Measurements from ENCODE around the gene SURF1. TPM values are rescaled to one million over a fixed set of nuclear protein-coding genes. Genes with fewer than 3 reads are reported as not detected.

Gene SURF1
- total and polyA plus RNA-seq, 11 donors: 36.8 to 104 (median 53.6) TPM

GRCh38 chr9:133304158-133304470 is 52.2 kb downstream of the SURF1 start:
- no peak for TF ChIP-seq CTCF (IDR thresholded peaks at IDR 0.05)
- TF ChIP-seq POLR2A (IDR thresholded peaks at IDR 0.05): no peak
- H3K4me1 ChIP-seq: no peaks in the 10 kb centered on the region
- intact Hi-C loops (cut with DNase I): no loop called here
- H3K9me3 ChIP-seq: no peaks in the 10 kb centered on the region
- peaks cover 0 to 7% (median 0%) of the 10 kb centered on the region in 9 donors for H3K27me3 ChIP-seq
- DNase-seq (no peak), ATAC-seq (peak in 1 of 4 donors; percentile 28)
- H3K4me3 ChIP-seq: no peak overlapping the region
- no peaks in the 10 kb centered on the region for H3K36me3 ChIP-seq
- no peak overlapping the region for H3K27ac ChIP-seq
- WGBS, 4 donors: 62 to 75% (median 68%) methylated on average over 11 to 13 of the region's 13 CpGs

DNA sequence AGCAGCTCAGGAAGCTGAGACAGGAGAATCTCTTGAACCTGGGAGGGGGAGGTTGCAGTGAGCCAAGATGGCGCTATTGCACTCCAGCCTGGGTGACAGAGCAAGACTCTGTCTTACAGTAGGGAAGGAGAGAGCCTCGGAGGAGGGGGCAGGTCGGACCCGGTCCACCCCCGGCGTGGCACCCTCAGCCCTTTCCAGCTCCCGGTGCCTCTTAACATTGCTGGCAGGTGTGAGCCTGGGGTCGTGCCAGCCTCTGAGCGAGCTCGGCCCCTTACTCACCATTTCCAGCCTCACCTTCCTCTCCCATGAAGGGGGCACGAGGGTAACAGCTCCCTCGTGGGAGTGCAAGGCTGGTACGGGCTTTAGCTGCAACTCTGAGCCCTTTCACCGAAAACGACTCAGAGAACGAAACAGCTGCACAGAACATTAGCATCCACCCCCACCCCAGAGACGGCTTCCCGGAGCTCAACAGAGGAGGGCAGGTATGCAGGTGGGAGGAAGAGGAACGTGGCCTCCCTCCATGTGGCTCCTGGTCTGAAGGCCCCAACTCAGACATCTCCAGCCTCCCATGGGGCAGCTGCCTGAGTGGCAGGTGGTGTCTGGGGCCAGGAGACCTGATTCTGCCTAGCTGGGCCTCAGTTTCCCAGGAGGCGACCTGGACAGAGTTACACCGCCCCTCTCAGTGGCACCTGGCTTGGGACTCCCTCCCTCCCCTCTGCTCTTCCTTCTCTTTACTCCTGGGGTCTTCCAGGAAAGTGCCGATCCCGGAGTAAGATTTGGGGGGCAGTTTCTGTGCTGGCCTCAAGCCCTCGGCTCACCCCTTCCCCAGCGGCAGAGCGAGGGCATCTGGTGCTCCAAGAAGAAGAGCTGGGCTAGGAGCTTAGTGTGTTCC is 52.8 kb downstream of the SURF1 start:
- Histone ChIP-seq H3K27ac (no peak overlapping the region), H3K4me3 (no peak overlapping the region), H3K27me3 (peaks cover 0 to 4% (median 0%) of the 10 kb centered on the region in 9 donors), H3K36me3 (no peaks in the 10 kb centered on the region), H3K9me3 (no peaks in the 10 kb centered on the region), H3K4me1 (no peaks in the 10 kb centered on the region)
- ATAC-seq (no peak), DNase-seq (no peak)
- 75 to 82% (median 76%) methylated on average over 24 to 26 of the region's 26 CpGs for WGBS, 4 donors
- intact Hi-C loops (cut with DNase I): no loop called here
- TF ChIP-seq POLR2A (IDR thresholded peaks at IDR 0.05) (no peak), CTCF (IDR thresholded peaks at IDR 0.05) (no peak)

Other genes with a start within 250 kb of the SURF1 start
- gene RALGDS, start 235.2 kb downstream of the SURF1 start, total RNA-seq: 10 to 100 TPM; 17.8 to 70.1 (median 26.6) TPM
- 10 to 100 TPM; 18.3 to 24.8 TPM for gene RALGDS, start 235.2 kb downstream of the SURF1 start, polyA plus RNA-seq
- 10 to 100 TPM in 2 of 9 donors, 1 to 10 TPM in 7; 4.6 to 22.5 (median 7.1) TPM for gene GBGT1, start 192.6 kb downstream of the SURF1 start, total RNA-seq
- gene GBGT1, start 192.6 kb downstream of the SURF1 start, polyA plus RNA-seq: 1 to 10 TPM; 5.4 to 7.0 TPM
- not detected for gene OBP2B, start 147.2 kb downstream of the SURF1 start, total RNA-seq
- under 1 TPM in 1 of 2 donors, not detected in 1; 0.38 TPM for gene OBP2B, start 147.2 kb downstream of the SURF1 start, polyA plus RNA-seq
- gene ABO, start 81.3 kb downstream of the SURF1 start, total RNA-seq: 1 to 10 TPM in 8 of 9 donors, under 1 TPM in 1; 0.91 to 3.5 (median 2.1) TPM
- gene ABO, start 81.3 kb downstream of the SURF1 start, polyA plus RNA-seq: 1 to 10 TPM in 1 of 2 donors, under 1 TPM in 1; 0.43 to 1.9 TPM
- gene SURF6, start 20.3 kb downstream of the SURF1 start, total RNA-seq: 10 to 100 TPM in 6 of 9 donors, 1 to 10 TPM in 3; 9.2 to 16.0 (median 11.1) TPM
- 10 to 100 TPM; 12.3 to 19.6 TPM for gene SURF6, start 20.3 kb downstream of the SURF1 start, polyA plus RNA-seq
- gene MED22, start 8.4 kb downstream of the SURF1 start, total RNA-seq: 10 to 100 TPM; 15.5 to 33.8 (median 19.5) TPM
- 10 to 100 TPM; 12.3 to 30.7 TPM for gene MED22, start 8.4 kb downstream of the SURF1 start, polyA plus RNA-seq
- 1,000 to 10,000 TPM in 4 of 9 donors, 100 to 1,000 TPM in 5; 845 to 1,270 (median 964) TPM for gene RPL7A, start 8.3 kb downstream of the SURF1 start, total RNA-seq
- gene RPL7A, start 8.3 kb downstream of the SURF1 start, polyA plus RNA-seq: 1,000 to 10,000 TPM; 1,266 to 2,727 TPM
- 10 to 100 TPM; 10.0 to 24.8 (median 13.6) TPM for gene SURF2, start 63 bp upstream of the SURF1 start, total RNA-seq
- gene SURF2, start 63 bp upstream of the SURF1 start, polyA plus RNA-seq: 10 to 100 TPM; 31.1 to 41.1 TPM
- gene SURF4, start 19.6 kb upstream of the SURF1 start, total RNA-seq: 100 to 1,000 TPM in 2 of 9 donors, 10 to 100 TPM in 7; 53.8 to 106 (median 77.8) TPM
- 100 to 1,000 TPM in 1 of 2 donors, 10 to 100 TPM in 1; 31.2 to 185 TPM for gene SURF4, start 19.6 kb upstream of the SURF1 start, polyA plus RNA-seq
- under 1 TPM in 7 of 9 donors, not detected in 2; 0.40 to 0.91 (median 0.52) TPM for gene STKLD1, start 19.9 kb upstream of the SURF1 start, total RNA-seq
- under 1 TPM; 0.25 to 0.46 TPM for gene STKLD1, start 19.9 kb upstream of the SURF1 start, polyA plus RNA-seq
- 10 to 100 TPM in 8 of 9 donors, 1 to 10 TPM in 1; 9.6 to 21.5 (median 13.7) TPM for gene REXO4, start 61.5 kb upstream of the SURF1 start, total RNA-seq
- 10 to 100 TPM; 10.7 to 30.6 TPM for gene REXO4, start 61.5 kb upstream of the SURF1 start, polyA plus RNA-seq
- gene ADAMTS13, start 65.9 kb upstream of the SURF1 start, total RNA-seq: 1 to 10 TPM; 1.0 to 3.7 (median 2.7) TPM
- 1 to 10 TPM in 1 of 2 donors, under 1 TPM in 1; 0.64 to 5.8 TPM for gene ADAMTS13, start 65.9 kb upstream of the SURF1 start, polyA plus RNA-seq
- 10 to 100 TPM in 7 of 9 donors, 1 to 10 TPM in 2; 8.0 to 15.3 (median 11.6) TPM for gene CACFD1, start 103.5 kb upstream of the SURF1 start, total RNA-seq
- gene CACFD1, start 103.5 kb upstream of the SURF1 start, polyA plus RNA-seq: 10 to 100 TPM; 10.9 to 21.9 TPM
- 10 to 100 TPM in 1 of 9 donors, 1 to 10 TPM in 8; 1.8 to 10.4 (median 3.2) TPM for gene SLC2A6, start 122.6 kb upstream of the SURF1 start, total RNA-seq
- 1 to 10 TPM; 2.7 to 4.9 TPM for gene SLC2A6, start 122.6 kb upstream of the SURF1 start, polyA plus RNA-seq
- not detected for gene MYMK, start 168.5 kb upstream of the SURF1 start, total RNA-seq
- gene MYMK, start 168.5 kb upstream of the SURF1 start, polyA plus RNA-seq: not detected
- gene ADAMTSL2, start 178.2 kb upstream of the SURF1 start, total RNA-seq: 1 to 10 TPM; 2.3 to 5.1 (median 4.2) TPM
- 1 to 10 TPM; 2.3 to 3.5 TPM for gene ADAMTSL2, start 178.2 kb upstream of the SURF1 start, polyA plus RNA-seq